Heart left ventricle (tissue), 16 donors: ENCODE measurements around the gene CIB4. TPM values are rescaled to one million over a fixed set of nuclear protein-coding genes. Genes with fewer than 3 reads are reported as not detected.

Experiments
- ATAC-seq, 4 donors: fragments of 200-7000 bp; cut with Tn5 transposase; one replicate each; pipeline ENCODE4 v1.9.1; 2020 to 2022; ENCODE audit warnings: moderate library complexity in 4 of 4, mild to moderate bottlenecking in 3 of 4, moderate number of reproducible peaks in 1 of 4
- DNase-seq, 5 donors: peaks; one replicate each; pipeline ENCODE4 v3.0.0-alpha.2; 2020
- H3K27ac ChIP-seq, 12 donors: fragments of 200-600 bp; sonication (generic) in 4 of 12; one replicate each; pipeline versions ENCODE4 v1.5.0 to v1.8.0; 2016 to 2022; ENCODE audit warnings: mild to moderate bottlenecking in 2 of 12
- H3K27me3 ChIP-seq, 9 donors: fragments of 200-600 bp; sonication (generic) in 2 of 9; one replicate each; pipeline versions ENCODE4 v1.5.1 to v1.8.0; 2016 to 2022; ENCODE audit warnings: mild to moderate bottlenecking in 3 of 9
- H3K36me3 ChIP-seq, 9 donors: fragments of 200-600 bp; sonication (generic) in 2 of 9; one replicate each; pipeline versions ENCODE4 v1.5.0 to v1.8.0; 2018 to 2022; ENCODE audit warnings: mild to moderate bottlenecking in 2 of 9
- H3K4me1 ChIP-seq, 12 donors: fragments of 200-600 bp; sonication (generic) in 4 of 12; one replicate each; pipeline versions ENCODE4 v1.5.0 to v1.8.0; 2016 to 2022; ENCODE audit warnings: mild to moderate bottlenecking in 3 of 12
- H3K4me3 ChIP-seq, 12 donors: fragments of 200-600 bp; sonication (generic) in 4 of 12; one replicate each; pipeline versions ENCODE4 v1.5.0 to v1.8.0; 2017 to 2022; ENCODE audit warnings: mild to moderate bottlenecking in 9 of 12, moderate library complexity in 4 of 12
- H3K9me3 ChIP-seq, 12 donors: fragments of 200-600 bp; sonication (generic) in 4 of 12; one replicate each; pipeline versions ENCODE4 v1.5.0 to v1.8.0; 2016 to 2022; ENCODE audit warnings: mild to moderate bottlenecking in 1 of 12
- POLR2A ChIP-seq, 2 donors: fragments of 450-650 bp; IDR thresholded peaks; one replicate each; pipeline ENCODE4 v1.6.1; 2017; ENCODE audit warnings: antibody characterized with exemption in 2 of 2, mild to moderate bottlenecking in 2 of 2, moderate library complexity in 2 of 2
- WGBS, 4 donors: extraction: QIAGEN DNeasy Blood & Tissue Kit in 2 of 4; methylation state at CpG; one replicate each; pipeline versions ENCODE4 v1.1.5 to v1.1.7; 2013 to 2018; 5-methylcytosine and 5-hydroxymethylcytosine counted together
- intact Hi-C, 10 donors: fragments of 100-400 bp; cut with DNase I; formaldehyde crosslinking; loops; one replicate each; pipeline versions ENCODE4 v1.11.1 to v1.14.2; 2022
- polyA plus RNA-seq, 2 donors: library from polyadenylated mRNA; stranded (reverse); fragments of 200-250 nt; gene quantifications; one replicate each; pipeline ENCODE4 v1.2.3, GENCODE V29; 2013
- total RNA-seq, 9 donors: library from RNA; depleted of rRNA in 2 of 9; stranded (reverse); fragments of >200 nt in 2 of 9; fragmentation: NEBNext Ultra II Directional in 3 of 9; extraction: Animal tissue kit (Norgen Biotek cat#: 25700) in 3 of 9; gene quantifications; one replicate each; pipeline versions ENCODE4 v1.1.0 to v1.2.4, GENCODE V29; 2016 to 2023
- TF ChIP-seq, protein P1 (sequence below), 12 donors: fragments of 200-600 bp; sonication (generic) in 4 of 12; IDR thresholded peaks; one replicate each; pipeline versions ENCODE4 v1.5.0 to v1.8.0; 2018 to 2022; ENCODE audit warnings: antibody characterized with exemption in 12 of 12, mild to moderate bottlenecking in 5 of 12
- donor health status: ischemic (EF 13 %, LVEDD 7.1; RV severe dilation, severe dysfunction).
- donor health status: healthy with polysubstance abuse.
- donor health status: DM: no; HTN: yes; CAD: no.
- donor health status: DM: no; HTN: no; CAD: no.
- donor health status: ischemic (EF 25% LVEDD 6.9; RV normal size, moderate dysfunction).
- donor health status: ischemic (EF 25% LVEDD 5.7; RV mildly dilated, moderate dysfunction).
- donor health status: healthy.
- donor health status: DM: yes; HTN: yes; CAD: no.
- donor health status: ischemic (EF 35%, LVEDD 5.7; RV mildly dilated, moderate dysfunction).
- donor health status: nonischemic (EF 11% LVEDD 7.7; RV severe dilation, severe dysfunction).
- donor health status: DM: yes; HTN: yes; CAD: no.
- donor health status: PGD.
- donor health status: ischemic (EF 29% LVEDD 5.4; RV normal size, mild dysfunction).
- donor health status: nonischemic (EF 23%, LVEDD 6.1; RV moderate dilation, normal function).

CIB4 gene
- total and polyA plus RNA-seq, 11 donors: not detected

DNA sequence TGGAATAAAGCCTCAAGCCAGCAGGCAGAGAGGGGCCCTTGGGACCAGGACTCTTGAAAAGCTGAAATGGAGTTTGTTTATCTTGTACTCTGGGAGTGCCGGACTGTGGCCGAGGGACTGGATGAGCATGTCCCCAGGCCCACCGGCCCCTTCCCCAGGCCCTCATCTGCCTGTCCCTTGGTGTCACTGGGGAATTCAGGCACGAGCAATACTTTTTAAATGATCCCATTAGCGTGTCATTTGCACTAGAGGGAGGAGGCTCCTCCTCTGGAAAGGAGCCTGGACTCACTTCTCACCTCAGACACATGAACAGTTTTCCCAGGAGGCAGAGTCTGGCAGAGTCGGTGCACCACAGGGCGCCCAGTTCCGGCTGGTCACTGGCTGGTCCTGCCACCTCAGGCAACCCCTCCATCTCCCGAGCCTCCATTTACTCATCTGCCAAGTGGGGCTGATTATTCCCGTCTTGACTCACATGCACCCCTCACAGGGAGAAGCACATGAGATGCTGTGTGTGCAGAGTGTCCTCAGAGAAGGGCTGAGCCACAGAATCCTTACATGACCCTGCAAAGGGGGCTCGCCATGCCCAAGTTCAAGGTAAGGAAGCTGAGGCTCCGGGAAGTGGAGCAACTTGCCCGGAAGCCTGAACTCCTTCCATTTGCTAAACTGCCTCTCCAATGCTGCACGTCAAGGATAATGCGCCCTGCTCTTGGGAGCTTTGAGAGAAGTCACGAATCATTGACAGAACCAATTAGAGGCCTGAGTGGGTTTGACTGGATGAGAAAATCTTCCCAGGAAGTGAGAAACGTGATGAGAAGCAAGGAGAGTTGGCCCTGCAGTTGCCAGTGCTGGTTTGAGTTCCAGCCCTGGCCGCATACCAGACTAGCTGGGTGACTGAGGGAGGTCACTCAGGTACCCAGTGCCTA is 26.7 kb downstream of the CIB4 start:
- H3K4me3 ChIP-seq: no peak overlapping the region
- H3K27ac ChIP-seq: peak overlapping the region in 1 of 12 donors; percentile 32
- peaks cover 0 to 31% (median 14%) of the 10 kb centered on the region in 12 donors for H3K4me1 ChIP-seq
- DNase-seq (peak in 2 of 5 donors; percentile 59 to 65), ATAC-seq (peak in 3 of 4 donors; percentile 21 to 45 (median 38))
- intact Hi-C loops: no loop called here
- no peaks in the 10 kb centered on the region for H3K9me3 ChIP-seq
- TF ChIP-seq, protein P1, sequence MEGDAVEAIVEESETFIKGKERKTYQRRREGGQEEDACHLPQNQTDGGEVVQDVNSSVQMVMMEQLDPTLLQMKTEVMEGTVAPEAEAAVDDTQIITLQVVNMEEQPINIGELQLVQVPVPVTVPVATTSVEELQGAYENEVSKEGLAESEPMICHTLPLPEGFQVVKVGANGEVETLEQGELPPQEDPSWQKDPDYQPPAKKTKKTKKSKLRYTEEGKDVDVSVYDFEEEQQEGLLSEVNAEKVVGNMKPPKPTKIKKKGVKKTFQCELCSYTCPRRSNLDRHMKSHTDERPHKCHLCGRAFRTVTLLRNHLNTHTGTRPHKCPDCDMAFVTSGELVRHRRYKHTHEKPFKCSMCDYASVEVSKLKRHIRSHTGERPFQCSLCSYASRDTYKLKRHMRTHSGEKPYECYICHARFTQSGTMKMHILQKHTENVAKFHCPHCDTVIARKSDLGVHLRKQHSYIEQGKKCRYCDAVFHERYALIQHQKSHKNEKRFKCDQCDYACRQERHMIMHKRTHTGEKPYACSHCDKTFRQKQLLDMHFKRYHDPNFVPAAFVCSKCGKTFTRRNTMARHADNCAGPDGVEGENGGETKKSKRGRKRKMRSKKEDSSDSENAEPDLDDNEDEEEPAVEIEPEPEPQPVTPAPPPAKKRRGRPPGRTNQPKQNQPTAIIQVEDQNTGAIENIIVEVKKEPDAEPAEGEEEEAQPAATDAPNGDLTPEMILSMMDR (IDR thresholded peaks at IDR 0.05): no peak
- TF ChIP-seq POLR2A (IDR thresholded peaks at IDR 0.05): no peak
- 53 to 65% (median 59%) methylated on average over 16 to 18 of the region's 18 CpGs for WGBS, 4 donors
- no peaks in the 10 kb centered on the region for H3K36me3 ChIP-seq
- peaks cover 8 to 41% (median 20%) of the 10 kb centered on the region in 9 donors for H3K27me3 ChIP-seq

DNA sequence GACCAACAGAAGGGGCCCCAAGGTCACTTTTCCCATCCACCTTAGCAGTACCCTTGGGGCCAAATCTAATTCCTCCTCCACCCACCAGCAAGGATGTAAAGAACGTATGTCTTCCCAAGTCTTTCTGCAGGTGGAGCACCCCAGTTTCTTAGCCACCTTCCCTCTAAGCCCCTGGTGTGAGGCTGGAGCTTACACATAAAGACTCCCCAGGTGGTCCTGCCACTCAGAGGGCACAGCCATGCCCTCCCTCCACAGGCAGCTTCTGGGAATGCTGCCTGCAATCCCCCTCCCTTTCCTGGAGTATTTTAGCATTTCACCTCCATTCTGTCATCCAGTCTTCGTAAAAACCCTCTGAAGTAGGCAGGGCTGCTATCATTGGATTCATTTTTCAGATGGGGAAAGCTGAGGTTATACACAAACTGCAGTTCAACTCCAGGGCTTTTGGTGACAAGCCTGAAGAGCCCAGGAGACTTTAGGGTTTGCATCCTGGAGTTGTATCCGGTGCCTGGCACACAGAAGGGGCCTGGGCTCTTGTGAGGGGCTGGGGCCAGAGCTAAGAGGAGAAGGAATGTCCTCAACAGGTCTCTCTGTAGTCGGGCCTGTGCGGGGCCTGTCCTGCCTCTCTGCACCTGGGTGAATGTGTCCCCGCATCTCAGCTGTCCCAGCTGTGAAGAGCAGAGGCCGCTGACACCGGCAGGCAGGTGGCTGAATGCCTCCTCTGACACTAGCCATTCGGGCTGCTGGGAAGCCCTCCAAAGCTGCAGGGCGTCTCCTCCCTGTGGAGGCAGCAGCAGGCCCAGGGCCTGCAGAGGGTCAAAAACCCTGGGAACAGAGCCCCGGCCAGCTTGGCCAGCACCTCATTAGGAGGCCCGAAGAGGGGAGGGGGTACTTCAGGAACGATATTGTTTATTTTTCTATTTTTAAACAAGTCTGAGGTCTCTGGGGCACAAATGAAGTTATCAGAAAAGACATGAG is 27.6 kb downstream of the CIB4 start:
- intact Hi-C loops: no loop called here
- Histone ChIP-seq H3K27me3 (peaks cover 5 to 31% (median 12%) of the 10 kb centered on the region in 9 donors), H3K4me1 (peaks cover 0 to 31% (median 14%) of the 10 kb centered on the region in 12 donors), H3K9me3 (no peaks in the 10 kb centered on the region), H3K36me3 (no peaks in the 10 kb centered on the region), H3K27ac (peak overlapping the region in 2 of 12 donors; percentile 8 to 32), H3K4me3 (no peak overlapping the region)
- ATAC-seq (peak; percentile 24 to 57 (median 42)), DNase-seq (peak in 3 of 5 donors; percentile 36 to 69 (median 67))
- 36 to 47% (median 42%) methylated on average over 10 to 13 of the region's 13 CpGs for WGBS, 4 donors
- TF ChIP-seq POLR2A (IDR thresholded peaks at IDR 0.05): no peak
- TF ChIP-seq, protein P1 (IDR thresholded peaks at IDR 0.05): no peak

DNA sequence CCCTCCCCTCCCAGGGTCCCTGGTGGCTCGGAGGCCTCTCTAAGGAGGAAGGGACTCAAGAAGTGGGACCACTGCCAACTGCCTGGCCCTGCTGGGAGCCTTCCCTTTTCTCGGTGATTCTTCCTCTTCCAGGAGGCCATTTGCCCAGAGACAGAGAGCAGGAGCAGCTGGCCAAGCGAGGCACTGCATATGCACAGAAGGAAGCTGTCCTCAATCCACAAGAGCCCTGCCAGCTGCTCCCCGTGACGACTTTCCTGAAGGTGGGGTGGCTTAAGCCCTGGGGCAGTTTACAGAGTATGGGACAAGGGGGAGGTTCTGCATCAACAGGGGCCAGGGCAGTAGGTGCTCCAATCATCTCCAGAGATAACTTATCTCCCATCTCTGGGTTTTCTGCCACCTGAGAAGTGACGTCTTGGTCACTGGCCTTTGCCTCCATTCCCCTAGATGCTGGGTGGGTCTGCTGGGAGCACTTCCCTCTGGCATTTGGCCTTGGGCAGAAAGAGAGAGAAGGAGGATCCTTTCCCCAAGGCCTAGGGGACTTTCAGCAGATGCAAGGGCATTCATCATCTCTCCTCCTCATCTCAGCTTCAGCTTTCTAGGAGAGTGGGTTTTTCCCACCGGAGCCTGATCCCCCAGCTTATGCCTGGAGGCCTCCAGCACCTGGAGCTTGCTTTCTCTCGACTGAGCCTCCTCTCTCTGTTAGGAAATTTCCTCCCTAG is 28.5 kb downstream of the CIB4 start:
- 41 to 48% (median 46%) methylated on average over 6 to 8 of the region's 8 CpGs for WGBS, 4 donors
- Histone ChIP-seq H3K27me3 (peaks cover 0 to 23% (median 7%) of the 10 kb centered on the region in 9 donors), H3K4me1 (peaks cover 0 to 31% (median 14%) of the 10 kb centered on the region in 12 donors), H3K27ac (peak overlapping the region in 1 of 12 donors; percentile 8), H3K36me3 (no peaks in the 10 kb centered on the region), H3K9me3 (no peaks in the 10 kb centered on the region), H3K4me3 (no peak overlapping the region)
- intact Hi-C loops: no loop called here
- TF ChIP-seq, protein P1 (IDR thresholded peaks at IDR 0.05): no peak
- TF ChIP-seq POLR2A (IDR thresholded peaks at IDR 0.05): no peak
- peak; percentile 51 to 83 (median 63) for DNase-seq
- peak; percentile 44 to 57 (median 50) for ATAC-seq
